GM18868 (cell line): ENCODE measurements around the gene FGF19.
"Not testable (repeated sequence)": the region's sequence is repeated elsewhere in the genome, so short reads cannot be mapped to it uniquely, and the experiment has no call there.

Experiments used
- ATAC-seq: cut with Tn5 transposase; IDR thresholded peaks from one replicate; pipeline ENCODE4 v1.9.1; 2021; ENCODE audit warnings: mild to moderate bottlenecking, moderate library complexity; ENCODE audit not compliant: unreplicated experiment

The FGF19 gene

DNA sequence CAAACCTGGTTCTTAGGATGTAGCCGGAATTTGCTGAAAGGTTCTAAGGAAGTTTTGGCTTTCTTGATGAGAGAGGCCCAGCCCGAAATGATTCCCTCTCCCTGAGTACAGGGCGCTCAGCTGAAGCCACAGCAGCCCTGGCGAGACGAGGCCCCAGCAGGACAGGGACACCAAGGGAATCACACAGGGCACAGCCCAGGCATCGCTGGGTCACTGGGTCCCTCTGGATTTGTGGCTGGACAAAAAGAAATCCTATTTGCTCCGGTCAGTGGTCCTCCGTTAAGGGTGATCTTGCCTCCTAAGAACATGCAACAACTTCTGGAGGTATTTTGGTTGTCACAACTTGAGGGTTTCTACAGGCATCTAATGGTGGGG lies 6.4 kb downstream of the FGF19 start:
- no peak for ATAC-seq

DNA sequence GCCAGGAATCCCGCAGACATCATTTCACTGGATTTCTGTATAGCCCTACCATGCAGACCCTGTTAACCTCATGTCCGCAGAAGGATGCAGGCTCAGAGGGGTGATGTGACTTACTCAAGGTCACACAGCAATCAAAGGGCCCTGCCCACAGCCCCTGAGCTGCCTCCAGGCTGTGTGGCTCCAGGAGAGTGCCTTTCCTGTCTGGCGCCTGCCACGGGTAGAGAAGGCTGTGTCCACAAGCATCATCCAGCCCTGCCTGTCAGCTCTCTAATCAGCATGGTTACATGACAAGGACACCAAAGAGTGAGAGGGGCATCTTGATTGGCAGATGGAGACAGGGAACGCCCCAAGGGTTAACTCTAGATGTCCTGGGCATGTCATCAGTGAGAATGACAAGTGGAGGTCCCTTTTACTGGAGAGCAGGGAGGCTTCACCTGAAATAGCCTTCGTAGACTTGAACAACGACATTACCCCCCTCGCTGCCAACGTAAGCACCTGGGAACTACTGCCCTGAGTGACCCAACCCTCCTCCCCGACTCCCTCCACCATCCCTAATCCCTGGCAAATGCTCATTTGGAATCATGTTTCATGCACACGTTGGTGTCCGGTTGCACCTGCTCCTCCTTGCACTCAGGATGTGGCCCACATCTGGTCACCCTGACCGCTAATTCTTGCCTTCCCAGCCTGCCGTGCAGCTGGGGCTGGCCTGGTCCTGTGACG lies 6.9 kb downstream of the FGF19 start:
- no peak for ATAC-seq

DNA sequence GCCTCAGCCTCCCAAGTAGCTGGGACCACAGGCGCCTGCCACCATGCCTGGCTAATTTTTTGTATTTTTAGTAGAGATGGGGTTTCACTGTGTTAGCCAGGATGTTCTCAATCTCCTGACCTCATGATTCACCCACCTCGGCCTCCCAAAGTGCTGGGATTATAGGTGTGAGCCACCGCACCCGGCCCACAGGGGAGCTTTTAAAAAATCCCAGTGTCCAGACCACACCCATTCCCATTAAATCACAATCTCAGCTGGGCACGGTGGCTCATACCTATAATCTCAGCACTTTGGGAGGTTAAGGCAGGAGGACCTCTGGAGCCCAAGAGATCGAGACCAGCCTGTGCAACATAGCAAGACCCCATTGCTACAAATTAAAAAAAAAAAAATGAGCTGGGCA lies 7.8 kb downstream of the FGF19 start:
- ATAC-seq: not testable (repeated sequence)

DNA sequence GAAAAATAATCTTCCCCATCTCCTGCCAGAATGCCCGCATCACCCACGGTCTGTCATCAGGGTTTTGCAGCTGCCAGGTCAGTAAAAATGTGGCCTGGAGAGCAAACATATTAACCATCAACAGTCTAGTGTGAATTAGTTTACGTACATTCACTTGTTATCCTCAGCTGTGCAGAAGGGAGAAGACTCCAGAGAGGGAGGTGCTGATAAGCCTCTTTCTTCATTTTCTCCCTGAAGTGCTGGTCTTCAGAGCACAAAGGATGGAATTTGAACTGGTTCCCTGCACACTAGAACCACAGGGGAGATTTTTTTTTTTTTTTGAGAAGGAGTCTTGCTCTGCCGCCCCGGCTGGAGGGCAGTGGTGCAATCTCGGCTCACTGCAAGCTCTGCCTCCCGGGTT lies 8.2 kb downstream of the FGF19 start:
- ATAC-seq: no peak

DNA sequence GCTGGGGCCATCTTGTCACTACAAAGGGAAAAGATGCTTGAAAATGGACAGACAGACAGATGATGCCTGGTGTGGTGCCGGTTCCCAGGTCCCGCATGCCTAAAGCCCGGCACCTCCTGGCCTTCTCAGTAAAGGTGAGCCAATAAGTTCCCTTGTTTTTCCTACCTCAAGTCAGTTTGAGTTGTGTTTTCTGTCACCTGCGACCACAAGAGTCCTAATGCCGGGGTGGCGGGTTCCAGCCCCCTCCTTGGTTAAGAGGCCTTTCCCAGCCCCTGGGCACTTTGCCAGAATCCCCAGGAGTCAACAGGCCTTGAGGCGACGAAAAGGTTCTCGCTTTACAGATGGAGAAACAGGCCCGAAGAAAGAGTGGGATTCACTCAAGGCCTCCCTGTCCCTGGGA lies 9.0 kb downstream of the FGF19 start:
- no peak for ATAC-seq

DNA sequence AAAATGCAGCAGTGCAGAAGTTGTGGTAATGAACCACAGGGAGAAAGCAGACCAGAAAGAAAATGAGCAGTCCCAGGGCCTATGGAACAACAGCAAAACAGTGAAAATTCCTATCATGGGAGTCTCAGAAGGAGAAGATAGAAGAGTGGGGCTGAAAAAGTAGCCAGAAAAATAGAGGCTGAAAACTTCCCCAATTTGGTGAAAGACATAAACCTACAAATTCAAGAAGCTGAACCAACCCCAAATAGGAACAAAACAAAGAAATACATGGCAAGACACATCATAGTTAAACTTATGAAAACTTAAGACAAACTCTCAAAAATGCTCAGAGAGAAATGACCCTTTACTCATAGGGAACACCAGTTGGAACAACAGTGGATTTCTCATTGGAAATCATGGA lies 11.4 kb downstream of the FGF19 start:
- no peak for ATAC-seq

DNA sequence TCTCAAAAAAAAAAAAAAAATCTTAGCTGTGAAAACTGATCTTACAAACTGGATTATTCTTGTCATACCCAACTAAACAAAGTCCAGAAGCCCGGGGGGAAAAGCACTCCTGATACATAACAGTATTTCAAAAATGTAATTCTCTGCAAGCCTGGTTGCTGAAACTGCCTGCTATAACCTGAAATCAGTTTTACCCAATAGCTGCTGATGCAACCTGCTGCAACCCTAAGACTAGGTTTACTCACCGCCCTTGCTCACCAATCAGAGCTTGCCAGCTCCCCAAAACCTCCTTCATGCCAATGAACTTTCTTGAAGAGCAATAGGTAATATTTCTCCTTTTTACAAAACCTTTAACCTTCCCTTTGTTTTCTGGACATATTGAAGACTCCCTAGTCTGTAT lies 12.4 kb downstream of the FGF19 start:
- no peak for ATAC-seq

DNA sequence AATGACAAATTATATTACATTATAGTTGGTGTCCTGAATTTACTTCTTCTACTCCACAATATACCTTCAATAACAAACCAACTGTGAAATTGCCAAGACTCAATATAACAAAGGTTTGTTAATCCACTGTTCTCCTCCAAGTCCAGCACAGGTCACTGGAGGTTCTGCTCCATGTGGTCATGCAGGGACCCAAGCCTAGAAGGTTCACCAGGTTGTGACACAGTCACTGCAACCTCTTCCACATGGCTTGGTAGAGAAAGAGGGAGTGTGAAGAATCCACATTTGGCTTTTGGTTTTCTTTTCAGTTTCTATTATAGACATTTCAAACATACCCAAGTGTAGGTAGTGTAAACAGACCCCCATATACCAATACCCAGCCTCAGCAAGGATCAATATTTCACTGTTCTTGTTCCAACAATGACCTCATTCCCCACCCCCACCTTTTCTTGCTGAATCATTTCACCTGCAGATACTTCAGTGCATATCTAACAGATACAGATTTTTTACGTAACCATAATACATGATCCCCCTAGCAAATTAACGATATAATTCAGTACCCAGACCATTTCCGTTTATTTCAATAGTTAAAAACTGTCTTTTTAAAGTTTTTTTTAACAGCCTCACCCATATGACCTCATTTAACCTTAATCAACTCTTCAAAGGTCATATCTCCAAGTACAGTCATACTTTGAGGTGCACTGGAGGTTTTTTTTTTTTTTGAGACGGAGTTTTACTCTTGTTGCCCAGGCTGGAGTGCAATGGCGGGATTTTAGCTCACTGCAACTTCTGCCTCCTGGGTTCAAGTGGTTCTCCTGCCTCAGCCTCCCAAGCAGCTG lies 14.1 kb downstream of the FGF19 start:
- ATAC-seq: no peak

DNA sequence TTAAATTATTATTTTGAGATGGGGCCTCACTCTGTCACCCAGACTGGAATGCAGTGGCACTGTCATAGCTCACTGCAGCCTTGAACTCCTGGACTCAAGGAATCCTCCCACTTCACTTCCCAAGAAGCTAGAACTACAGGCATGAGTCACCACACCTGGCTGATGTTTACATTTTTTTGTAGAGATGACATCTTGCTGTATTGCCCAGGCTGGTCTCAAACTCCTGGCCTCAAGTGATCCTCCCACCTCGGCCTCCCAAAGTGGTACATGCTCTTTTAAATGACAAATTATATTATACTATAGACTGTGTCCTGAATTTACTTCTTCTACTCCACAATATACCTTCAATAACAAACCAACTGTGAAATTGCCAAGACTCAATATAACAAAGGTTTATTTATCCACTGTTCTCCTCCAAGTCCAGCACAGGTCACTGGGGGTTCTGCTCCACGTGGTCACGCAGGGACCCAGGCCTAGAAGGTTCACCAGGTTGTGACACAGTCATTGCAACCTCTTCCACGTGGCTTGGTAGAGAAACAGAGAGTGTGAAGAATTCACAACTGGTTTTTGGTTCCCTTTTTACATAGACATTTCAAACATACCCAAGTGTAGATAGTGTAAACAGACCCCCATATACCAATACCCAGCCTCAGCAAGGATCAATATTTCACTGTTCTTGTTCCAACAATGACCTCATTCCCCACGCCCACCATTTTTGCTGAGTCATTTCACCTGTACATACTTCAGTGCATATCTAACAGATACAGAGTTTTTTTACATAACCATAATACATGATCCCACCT lies 15.7 kb downstream of the FGF19 start:
- ATAC-seq: not testable (repeated sequence)

DNA sequence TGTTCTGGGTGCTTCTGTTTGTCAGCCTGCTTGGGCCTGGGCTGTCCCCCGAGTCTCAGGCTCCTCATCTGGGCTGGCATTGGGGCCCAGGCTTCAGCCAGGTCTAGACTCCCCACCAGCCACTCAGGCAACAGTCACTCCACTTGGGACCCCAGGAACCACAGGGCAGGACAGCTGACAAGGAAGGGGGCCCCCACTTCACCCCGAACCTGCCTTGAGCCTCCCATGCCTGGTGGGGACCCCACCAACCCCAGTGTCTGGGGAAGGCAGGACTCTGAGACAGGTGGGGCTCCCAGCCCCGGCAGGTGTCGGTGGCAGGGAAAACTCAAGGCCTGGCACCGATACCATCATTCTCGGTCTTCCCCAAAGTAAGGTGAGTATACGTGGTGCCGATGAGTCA lies 17.0 kb downstream of the FGF19 start:
- ATAC-seq: no peak

DNA sequence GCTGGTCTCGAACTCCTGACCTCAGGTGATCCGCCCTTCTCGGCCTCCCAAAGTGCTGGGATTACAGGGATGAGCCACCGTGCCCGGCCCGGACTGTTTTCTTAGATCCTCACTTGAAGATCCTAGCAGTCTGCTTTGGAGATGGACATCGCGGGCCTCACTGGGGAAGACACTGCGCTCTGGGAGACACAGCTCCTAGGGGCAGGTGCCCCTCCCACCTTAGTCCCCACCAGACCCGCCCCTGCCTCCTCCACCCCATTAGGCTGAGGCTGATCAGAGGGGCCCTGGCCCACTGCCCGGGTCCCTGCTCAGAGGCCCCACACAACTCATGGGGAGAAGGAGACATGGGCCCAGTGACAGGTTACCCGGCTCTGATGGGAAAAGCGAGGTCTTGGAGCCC lies 17.4 kb downstream of the FGF19 start:
- ATAC-seq: no peak

DNA sequence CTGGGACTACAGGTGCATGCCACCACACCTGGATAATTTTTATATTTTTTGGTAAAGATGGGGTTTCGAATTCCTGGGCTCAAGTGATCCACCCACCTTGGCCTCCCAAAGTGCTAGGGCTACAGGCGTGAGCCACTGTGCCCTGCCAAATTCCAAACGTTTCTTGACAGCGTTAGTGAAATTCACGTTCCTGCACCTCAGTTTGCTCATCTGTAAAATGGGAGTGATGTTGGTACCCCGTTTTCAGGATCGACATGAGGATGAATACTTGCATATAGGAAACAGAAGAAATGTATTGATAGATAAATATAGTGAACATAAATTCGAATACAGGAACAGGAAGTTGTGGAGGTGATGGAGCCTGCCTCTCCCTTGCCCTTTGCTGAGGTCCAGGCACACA lies 18.5 kb downstream of the FGF19 start:
- no peak for ATAC-seq

DNA sequence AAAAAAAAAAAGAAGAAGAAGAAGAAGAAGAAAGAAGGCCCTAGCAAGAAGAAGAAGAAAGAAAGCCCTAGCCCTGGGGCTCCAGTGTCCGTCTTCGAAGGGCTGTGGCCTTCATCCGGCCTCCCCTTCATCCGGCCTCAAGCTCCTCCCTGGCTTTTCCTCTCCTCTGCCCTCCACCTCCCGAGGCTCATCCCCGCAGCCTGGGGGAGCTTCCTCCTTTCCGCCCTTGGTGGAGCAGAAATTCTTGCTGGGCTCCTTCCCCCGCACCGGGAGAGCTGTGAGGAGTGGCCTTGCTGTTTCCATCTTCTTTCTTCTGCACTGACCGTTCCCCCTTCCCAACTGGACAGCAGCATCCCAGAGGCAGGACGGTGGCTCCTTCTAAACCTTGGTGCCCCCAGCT lies 19.2 kb downstream of the FGF19 start:
- ATAC-seq: no peak

DNA sequence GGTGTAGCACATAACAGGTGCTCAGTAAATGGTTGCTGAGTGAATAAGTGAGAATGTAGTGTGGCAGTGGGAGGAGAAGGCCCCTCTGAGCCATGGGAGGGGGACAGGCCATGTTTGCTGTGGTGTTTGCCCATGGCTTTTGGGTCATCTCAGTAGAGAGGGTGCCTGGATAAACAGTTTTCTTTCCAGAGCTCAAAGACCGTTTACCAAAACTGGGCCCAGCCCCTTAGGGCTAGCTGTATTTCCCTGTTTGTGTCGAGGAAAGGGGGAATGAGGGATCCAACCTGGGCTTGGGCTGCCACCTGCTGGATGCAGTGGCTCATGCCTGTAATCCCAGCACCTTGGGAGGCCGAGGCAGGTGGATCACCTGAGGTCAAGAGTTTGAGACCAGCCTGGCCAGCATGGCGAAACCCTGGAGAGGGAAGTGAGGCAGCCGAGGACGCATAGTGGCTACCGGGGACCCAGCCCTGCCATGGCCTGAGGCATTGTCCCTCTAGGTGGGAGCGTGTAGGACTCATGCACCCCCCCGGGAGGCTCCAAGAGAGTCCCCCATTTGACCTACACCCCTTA lies 20.0 kb downstream of the FGF19 start:
- ATAC-seq: no peak

DNA sequence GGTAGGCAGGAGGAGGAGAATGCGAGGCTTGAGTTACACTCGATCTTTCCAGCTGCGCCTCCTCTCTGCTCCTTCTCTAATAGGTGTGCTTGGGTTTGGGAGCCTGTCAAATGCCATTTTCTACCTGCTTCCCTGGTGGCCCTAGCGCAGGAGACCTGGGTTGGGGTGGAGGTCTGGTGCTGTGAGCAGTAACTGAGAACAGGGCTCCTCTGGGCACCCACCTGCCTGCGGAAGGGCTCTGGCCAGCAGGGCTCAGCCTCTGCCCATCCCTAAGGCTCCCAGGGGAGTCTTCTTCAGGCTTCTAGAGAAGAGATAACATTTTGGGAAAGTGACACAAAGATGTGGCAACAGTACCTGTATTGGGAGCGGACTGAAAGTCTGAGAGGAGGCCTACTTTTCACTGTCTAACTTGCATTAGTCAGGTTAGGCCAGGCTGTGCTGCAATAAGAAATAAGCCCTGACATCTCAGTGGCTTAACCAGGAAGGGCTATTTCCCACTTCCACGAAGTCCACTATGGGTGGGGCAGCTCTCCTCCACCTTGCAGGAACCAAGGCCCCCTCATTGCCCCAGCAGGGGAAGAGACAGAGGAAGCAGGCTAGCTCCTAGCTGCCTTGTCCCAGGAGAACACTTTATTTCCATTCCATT lies 21.0 kb downstream of the FGF19 start:
- no peak for ATAC-seq

DNA sequence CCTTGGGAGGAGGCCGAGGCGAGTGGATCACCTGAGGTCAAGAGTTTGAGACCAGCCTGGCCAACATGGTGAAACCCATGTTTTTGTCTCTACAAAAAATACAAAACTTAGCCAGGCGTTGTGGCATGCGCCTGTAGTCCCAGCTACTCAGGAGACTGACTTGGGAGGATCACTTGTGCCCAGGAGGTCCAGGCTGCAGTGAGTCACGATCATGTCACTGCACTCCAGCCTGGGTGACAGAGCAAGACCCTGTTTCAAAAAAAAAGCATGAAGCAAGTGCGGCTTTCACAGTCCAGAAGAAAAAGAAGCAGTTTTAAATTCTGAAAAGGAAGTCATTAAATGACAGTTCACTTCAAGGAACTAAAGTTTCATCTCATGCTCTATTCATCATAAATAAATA lies 21.6 kb downstream of the FGF19 start:
- ATAC-seq: no peak

DNA sequence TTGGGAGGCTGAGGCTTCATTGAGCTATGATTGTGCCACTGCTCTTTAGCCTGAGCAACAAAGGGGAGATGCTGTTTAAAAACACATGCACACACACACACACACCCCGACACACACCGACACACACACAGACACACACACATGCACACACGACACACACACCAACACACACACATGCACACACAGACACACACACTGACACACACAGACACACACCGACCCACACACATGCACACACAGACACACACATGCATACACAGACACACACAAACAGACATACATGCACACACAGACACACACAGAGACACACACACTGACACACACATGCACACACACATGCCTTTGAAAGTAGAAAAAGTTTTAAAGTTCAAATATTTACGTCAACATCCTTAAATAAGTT lies 23.1 kb downstream of the FGF19 start:
- ATAC-seq: no peak

DNA sequence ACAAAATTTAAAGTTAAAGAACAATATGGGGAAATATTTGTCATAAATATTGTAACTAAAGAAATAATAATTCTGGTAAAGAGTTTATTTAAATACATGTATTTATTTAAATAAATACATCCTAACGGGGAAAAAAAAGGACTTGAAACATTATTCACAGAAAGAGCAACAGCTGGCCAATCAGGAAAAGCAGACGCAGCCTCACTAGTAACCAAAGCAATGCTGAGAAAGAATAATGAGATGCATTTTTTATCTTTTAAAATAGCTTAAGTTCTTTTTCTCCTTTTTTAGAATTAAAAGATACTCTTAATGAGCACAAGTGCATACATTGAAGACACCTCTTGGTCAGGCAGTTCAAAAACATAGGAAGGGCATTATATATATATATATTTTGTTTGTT lies 26.1 kb downstream of the FGF19 start:
- no peak for ATAC-seq

DNA sequence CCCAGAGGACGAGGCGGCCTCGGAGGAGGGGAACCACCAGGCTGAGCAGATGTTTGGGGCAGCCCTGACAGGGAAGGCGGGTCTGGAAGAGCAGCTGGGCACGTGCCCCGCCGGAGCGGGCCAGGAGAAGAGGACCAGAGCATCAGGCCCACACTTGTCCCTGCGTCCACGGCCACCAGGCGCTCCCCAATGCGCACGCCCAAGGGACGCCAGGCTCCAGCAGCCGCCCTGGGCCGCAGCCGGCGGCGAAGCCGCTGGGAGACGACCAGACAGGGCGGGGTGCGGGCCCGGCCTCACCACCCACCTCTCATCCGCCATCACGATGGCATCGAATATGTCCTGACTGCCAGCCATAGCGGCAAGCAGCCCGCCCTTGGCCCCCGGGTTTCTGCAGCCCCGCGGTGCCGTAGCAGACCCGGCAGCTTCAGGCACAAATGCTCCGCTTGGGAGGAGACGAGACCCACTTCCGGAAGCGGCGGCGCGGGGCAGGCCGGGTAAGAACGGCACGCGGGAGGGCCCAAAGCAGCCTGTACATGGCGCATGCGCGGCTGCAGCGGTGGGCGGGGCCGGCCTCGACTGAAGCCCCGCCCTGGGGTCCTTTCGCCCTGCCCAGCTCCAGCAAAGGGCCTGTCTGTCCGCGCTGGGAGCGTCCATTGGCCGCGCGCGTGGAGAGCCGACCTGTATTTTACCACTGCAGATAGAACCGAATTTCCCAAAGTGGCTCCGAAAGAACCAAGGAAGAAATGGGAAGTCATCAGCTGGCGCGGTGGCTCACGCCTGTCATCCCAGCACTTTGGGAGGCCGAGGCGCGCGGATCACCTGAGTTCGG lies 28.7 kb downstream of the FGF19 start, which contains the start of gene LTO1:
LTO1 (minus strand) TSS at position 468 of the 829 bp plus-strand sequence; CDS start at position 354, 114 bp downstream.
- ATAC-seq: peak; percentile 87
